NCI-H748 (cell line): ENCODE results near the gene CAMTA1.

ENCODE experiments used
- DNase-seq: peaks from one replicate; lab custom pipeline; 2025; ENCODE audit not compliant: unreplicated experiment; lab: John Stamatoyannopoulos, UW

Gene CAMTA1

DNA sequence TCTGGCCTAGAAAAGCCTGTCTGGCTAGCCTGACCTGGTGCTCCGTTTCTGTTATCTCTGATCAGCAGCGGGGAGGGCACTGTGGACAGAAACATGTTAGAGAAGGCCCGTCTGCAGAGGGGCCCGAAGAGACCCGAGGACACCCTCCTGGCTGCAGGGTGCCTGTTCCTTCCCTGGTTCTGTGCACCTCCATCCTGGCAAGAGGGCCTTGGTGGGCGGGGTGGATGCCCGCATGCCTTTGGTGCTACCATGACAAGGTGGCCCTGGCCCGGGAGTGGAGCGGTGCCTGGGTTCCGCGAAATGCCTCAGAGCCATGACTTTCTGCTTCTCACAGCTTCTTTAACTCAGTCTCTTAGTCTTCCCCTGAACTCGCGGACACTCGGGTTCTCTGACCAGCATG, 233.6 kb downstream of the CAMTA1 start:
- DNase-seq: no peak

- DNase-seq: peak; percentile 4
These were observed 234.3 kb downstream of the CAMTA1 start for GRCh38 chr1:7019510-7019909.

GRCh38 chr1:7022058-7022457, 236.8 kb downstream of the CAMTA1 start:
- DNase-seq: no peak

DNA sequence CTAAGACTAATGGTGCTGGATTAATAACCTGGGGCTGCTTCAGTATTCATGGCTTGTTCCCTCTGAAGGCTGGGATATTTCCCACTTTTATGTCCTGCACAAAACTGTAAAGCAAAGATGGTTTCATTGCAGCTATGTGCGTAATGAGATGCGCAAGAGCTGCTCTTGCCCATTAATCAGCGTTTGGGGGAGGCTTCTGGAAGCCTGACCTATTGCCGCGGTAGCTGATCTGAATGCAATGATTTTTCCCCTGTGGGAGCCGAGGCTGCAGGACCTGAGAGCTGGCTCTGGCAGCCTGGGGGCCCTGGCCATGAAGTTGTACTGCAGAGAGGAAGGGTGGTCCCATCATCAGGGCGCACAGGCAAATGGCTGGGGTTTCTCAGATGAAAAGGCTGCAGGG, 239.8 kb downstream of the CAMTA1 start:
- no peak for DNase-seq

DNA sequence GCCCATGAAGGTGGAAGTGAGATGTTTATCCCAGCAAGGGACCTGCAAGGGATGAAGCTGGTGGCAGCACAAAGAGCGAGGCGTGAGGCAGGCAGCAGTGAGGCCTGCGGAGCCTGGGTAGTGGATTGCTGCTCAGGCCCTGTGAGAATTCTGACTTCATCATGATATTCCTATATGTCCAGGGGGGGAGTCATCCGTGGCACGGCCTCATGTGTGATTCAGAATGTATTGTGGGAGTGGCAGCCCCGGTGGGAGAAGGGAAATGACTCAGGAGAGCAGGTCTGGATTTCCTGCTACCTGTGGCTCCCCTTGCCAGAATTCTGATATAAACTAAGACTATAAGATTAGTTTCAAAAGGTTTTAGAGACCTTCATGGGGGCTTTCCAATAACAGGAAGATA, 240.9 kb downstream of the CAMTA1 start:
- DNase-seq: no peak

- no peak for DNase-seq
These were observed 247.7 kb downstream of the CAMTA1 start for GRCh38 chr1:7032992-7033391.

DNA sequence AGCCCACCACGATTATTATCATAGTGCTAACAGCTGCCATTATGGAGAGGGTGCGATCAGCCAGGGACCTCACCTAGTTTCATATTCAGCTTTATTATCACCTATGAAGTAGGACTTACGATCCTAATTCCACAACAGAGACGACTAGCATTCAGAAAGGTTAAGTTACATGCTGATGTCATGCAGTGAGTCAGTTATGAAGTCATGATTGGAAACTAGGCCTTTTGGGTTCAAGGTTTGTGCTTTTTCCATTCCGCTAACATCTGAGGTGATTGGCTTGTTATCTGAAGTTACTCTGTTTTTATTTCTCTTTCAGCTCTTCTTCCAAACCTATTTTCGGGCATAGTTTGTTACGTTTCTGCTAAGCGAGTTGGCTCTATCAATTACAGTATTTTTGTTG, 251.1 kb downstream of the CAMTA1 start:
- no peak for DNase-seq

DNA sequence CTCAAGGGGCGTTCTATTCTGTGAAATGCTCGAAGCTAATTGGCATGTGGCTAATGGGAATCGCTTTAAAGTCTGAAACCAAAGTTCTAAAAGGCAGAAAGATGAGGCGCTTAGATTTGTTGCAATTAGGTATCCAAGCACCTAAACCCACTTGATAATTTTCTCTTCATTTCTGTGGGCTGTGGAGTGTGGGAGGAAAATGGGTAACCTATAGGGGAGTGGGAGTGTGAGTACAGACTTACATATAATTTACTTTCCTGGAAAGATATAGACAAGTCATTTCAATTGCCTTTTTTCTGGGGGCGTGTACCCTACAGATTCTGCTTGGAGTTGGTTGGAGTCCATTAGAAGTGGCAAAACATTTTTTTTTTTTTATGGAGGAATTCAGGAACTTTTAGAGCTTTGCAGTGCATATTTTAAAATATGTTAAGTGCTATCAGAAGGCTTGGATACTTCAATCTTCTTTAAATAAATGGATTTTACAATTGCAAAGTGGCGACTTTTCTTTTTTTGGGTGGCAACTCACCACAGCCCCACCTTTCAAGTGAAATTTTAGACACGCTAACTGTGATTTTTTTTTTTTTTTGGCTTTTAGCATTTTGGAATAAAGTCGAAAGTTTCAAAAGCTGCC, 254.5 kb downstream of the CAMTA1 start:
- no peak for DNase-seq

DNA sequence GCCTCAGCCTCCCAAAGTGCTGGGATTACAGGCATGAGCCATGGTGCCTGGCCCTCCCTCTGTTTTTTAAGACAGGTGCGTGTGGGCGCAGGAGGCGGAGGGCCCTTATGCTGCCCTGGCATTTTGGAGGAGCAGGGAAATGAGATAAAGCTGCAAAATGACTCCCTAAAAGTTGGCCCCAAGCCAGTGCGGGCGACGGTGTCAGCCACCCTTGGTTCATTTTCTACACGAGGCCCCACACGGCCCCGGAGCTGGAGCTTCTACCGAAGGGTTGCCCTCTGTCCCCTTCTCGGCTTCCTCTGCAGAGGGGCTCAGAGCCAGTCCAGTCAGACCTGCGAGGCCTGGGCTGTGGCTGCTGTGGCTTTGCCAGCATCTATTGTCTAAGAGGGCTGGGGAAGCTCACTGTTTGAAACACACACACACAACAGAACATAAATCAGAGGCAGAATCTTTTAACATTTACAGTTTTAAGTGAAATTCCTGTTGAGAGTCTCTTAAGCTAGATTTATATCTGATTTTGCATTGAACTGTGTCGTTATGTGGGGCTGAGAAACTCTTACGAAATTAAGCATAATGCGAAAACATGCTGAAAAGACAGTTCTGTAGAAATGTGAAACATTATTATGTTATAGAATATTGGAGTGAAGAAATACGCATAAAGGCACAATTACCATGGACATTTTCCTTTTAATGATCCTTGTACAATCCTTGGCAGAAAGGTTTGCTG, 255.9 kb downstream of the CAMTA1 start:
- DNase-seq: no peak

GRCh38 chr1:7042322-7043190, 257.3 kb downstream of the CAMTA1 start:
- peak; percentile 46 for DNase-seq

DNA sequence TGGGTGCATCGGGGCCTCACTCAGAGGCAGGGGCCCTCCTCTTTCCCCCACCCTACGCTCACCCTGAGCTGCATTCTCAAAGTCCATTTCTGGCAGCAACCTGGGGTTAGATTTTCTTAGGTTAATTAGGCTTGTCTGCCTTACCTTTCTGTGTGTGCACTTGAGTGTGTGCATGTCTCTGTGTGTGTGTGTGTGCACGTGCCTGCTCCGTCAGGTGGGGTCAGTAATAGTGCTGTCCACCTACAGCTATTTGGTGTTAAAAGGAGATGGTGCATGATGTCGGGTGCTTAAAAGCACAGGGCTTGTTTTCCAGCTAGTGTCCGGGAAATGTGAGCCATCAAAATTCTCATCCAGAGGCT, 257.9 kb downstream of the CAMTA1 start:
- no peak for DNase-seq

GRCh38 chr1:7043719-7044535, 258.7 kb downstream of the CAMTA1 start:
- no peak for DNase-seq

GRCh38 chr1:7045897-7046296, 260.6 kb downstream of the CAMTA1 start:
- no peak for DNase-seq

DNA sequence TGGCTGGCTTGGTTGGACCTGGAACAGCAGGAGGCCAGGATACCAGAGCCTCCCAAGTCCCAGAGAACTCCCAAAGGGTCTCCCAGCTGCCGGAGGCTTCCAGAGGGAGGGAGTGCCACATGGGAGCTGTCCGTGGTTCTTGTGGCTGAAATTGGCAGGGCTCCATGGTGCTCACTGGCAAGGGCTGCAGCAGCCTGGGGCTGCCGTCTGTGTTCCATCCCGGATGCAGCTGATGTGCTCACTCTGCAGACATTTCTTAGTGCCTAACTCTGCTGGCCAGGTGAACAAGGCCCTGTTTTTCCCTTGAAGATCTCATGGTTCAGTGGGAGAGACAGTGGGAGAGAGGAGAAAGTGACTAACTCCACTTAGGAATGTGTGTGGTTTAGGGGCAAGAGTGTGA, 261.1 kb downstream of the CAMTA1 start:
- no peak for DNase-seq

GRCh38 chr1:7046891-7047290, 261.6 kb downstream of the CAMTA1 start:
- no peak for DNase-seq

DNA sequence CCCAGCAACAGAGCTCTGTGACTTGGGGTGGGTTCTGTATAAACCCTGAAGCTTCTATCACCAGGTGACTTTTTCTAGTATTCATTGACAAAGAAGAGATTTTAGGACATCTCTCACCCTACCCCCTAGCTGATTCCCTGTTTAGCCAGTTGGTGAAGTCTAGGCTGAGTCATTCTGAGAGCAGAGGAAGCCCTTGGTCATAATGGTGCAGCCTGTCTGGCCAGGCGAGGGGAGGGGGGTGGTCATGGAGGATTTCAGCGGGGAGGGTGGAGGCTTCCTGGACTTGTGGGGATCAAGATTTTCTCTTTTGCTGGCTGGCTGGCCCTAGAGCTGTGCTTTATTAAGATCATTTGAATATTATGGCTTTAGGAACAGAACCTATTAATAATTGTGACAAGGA, 262.6 kb downstream of the CAMTA1 start:
- no peak for DNase-seq

- no peak for DNase-seq
These were observed 263.1 kb downstream of the CAMTA1 start for GRCh38 chr1:7048395-7048794.

- DNase-seq: no peak
These were observed 264.8 kb downstream of the CAMTA1 start for GRCh38 chr1:7049913-7050625.

DNA sequence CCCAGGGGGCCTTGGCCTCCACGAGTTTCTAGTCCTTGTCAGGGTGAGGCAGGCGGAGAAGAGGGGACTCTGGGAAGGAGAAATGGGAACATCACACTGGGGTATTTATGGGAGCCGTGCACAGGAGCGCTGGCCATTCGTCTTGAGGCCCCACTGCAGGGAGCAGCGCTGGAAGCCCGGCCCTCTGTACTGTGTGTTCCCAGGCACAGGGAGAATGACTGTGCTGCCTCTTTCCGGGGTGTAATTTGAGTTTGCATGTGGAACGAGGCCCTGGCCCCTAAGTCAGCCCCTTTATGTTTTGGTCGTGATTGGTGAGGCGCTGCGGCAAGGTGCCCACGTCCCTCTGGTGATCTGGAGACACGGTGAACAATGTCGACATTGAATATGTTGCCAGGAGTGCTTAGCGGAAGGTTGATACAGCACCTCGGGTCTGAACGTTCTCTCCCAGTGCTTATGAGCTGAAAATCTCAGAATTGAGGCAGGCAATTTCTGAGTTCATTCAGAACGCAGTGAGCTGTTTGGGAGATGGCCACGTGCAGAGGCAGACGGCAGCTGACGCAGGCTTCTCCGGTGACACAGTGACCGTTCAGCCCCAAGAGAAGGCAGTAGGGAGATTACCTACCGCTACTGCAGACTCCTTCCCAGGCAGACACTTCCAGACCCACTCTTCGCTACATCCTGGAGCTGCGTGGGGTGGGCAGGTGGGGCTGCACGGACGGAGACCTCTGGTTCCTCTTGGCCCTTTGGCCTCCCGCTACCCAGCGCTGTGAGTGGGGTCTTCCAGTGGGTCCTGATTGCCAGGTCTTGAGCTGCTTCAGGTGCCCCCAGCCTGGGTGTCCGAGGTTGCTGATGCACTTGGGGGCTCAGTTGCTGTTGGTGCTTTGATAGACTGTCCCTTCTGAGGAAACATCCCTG, 265.8 kb downstream of the CAMTA1 start:
- DNase-seq: no peak

DNA sequence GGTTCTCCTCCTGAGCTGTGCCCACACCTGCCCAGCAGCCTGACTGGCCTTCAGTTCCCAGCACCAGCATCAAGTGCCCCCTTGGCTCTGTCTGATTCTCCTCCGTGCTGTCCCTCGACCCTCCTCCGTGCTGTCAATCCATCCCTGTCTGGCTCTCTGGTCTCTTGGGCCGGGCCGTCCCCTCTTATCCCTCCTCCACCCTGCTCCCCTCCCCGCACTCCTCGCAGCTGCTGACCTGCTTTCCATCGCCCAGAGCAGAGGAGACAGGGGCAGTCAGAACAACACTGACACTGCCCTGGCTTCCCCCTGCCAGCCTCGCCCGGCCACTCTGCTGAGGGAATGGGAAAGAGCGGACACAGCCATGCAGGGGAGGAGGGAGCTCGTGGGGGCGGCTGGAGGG, 267.4 kb downstream of the CAMTA1 start:
- no peak for DNase-seq
